Thymus (tissue), 11 donors: ENCODE measurements around the gene RTEL1. TPM values are rescaled to one million over a fixed set of nuclear protein-coding genes. Genes with fewer than 3 reads are reported as not detected.
"Not testable (repeated sequence)": the region's sequence is repeated elsewhere in the genome, so short reads cannot be mapped to it uniquely, and the experiment has no call there.

Source experiments
- DNase-seq, 9 donors: peaks; one replicate each; pipeline ENCODE4 v3.0.0-alpha.2; 2013; ENCODE audit warnings: low spot score in 9 of 9, low read depth in 6 of 9, missing footprints in 1 of 9
- H3K27ac ChIP-seq, 2 donors: one replicate each; pipeline ENCODE4 v1.5.1; 2013; ENCODE audit warnings: control low read depth in 1 of 2, low read depth in 1 of 2, low read length in 1 of 2, mild to moderate bottlenecking in 1 of 2, moderate library complexity in 1 of 2
- H3K27me3 ChIP-seq, 2 donors: one replicate each; pipeline ENCODE4 v1.5.1; 2013; ENCODE audit warnings: low read length in 1 of 2; ENCODE audit not compliant: control insufficient read depth in 2 of 2, insufficient read depth in 1 of 2
- H3K36me3 ChIP-seq, 2 donors: one replicate each; pipeline ENCODE4 v1.5.1; 2013; ENCODE audit warnings: low read length in 1 of 2, mild to moderate bottlenecking in 1 of 2, moderate library complexity in 1 of 2; ENCODE audit not compliant: control insufficient read depth in 2 of 2, insufficient read depth in 2 of 2
- H3K4me1 ChIP-seq, 2 donors: one replicate each; pipeline ENCODE4 v1.5.1; 2013; ENCODE audit warnings: low read length in 2 of 2; ENCODE audit not compliant: control insufficient read depth in 2 of 2, insufficient read depth in 2 of 2
- H3K4me3 ChIP-seq, 2 donors: one replicate each; pipeline ENCODE4 v1.5.1; 2013; ENCODE audit warnings: low read length in 2 of 2, control low read depth in 1 of 2, mild to moderate bottlenecking in 1 of 2
- H3K9me3 ChIP-seq, 2 donors: one replicate each; pipeline ENCODE4 v1.5.1; 2013; ENCODE audit warnings: low read length in 1 of 2, mild to moderate bottlenecking in 1 of 2; ENCODE audit not compliant: control insufficient read depth in 2 of 2, insufficient read depth in 1 of 2
- WGBS: extraction: QIAGEN DNeasy Blood & Tissue Kit; methylation state at CpG from one replicate; pipeline ENCODE4 v1.1.7; 2013; 5-methylcytosine and 5-hydroxymethylcytosine counted together
- polyA plus RNA-seq: library from polyadenylated mRNA; stranded (reverse); fragments of 200-250 nt; gene quantifications from one replicate; pipeline ENCODE4 v1.2.3, GENCODE V29; 2013
- total RNA-seq: library from RNA; stranded (reverse); fragments of 120-200 nt; gene quantifications from one replicate; pipeline ENCODE4 v1.2.4, GENCODE V29; 2013
- donor health status: healthy.

RTEL1 gene
- total and polyA plus RNA-seq, 2 donors: 8.1 to 18.8 TPM

DNA sequence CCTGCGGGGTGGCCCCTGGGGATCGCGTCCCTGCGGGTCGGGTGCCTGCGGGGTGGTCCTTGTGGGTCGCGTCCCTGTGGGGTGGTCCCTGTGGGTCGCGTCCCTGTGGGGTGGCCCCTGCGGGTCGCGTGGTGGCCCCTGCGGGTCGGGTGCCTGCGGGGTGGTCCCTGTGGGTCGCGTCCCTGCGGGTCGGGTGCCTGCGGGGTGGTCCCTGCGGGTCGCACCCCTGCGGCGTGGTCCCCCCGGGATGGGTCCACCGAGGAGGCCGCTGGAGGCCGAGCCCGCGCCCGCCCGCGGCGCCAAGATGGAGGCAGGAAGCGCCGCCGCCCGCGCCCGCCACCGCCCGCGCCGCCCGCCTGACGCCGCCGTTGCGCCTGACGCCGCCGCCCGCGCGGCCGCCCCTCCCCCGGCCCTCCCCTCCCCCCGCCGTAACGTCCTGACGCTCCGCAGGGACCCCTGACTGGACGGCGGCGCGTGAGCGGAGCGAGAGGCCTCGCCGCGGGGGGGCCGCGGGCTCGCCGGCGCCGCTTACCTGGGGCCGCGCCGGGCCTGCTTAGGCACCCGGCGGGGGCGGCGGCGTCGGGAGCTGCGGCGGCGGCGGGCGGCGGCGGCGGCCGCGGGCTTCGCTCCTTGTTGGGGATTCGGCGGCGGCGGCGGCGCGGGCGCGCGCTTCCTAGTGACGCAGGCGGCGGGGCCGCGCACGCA is 31.5 kb upstream of the RTEL1 start, which contains the start of gene GMEB2:
Gene GMEB2 (minus strand): TSS at position 678 of the 705 bp plus-strand sequence. CDS start 7,704 bp downstream, outside the sequence.
- H3K27ac ChIP-seq: peak within 1 kb of the TSS; percentile 89 to 96
- H3K9me3 ChIP-seq: no peaks in the 10 kb centered on the region
- WGBS: under 1% methylated on average over 114 of the region's 114 CpGs
- DNase-seq: peak in 6 of 9 donors; percentile 52 to 84 (median 68)
- H3K4me3 ChIP-seq: peak within 1 kb of the TSS; percentile 77 to 95
- no peaks in the 10 kb centered on the region for H3K27me3 ChIP-seq
- peaks cover 14 to 25% of the 10 kb centered on the region in 2 donors for H3K4me1 ChIP-seq
- H3K36me3 ChIP-seq: peaks cover 3 to 8% of the 10 kb centered on the region in 2 donors

DNA sequence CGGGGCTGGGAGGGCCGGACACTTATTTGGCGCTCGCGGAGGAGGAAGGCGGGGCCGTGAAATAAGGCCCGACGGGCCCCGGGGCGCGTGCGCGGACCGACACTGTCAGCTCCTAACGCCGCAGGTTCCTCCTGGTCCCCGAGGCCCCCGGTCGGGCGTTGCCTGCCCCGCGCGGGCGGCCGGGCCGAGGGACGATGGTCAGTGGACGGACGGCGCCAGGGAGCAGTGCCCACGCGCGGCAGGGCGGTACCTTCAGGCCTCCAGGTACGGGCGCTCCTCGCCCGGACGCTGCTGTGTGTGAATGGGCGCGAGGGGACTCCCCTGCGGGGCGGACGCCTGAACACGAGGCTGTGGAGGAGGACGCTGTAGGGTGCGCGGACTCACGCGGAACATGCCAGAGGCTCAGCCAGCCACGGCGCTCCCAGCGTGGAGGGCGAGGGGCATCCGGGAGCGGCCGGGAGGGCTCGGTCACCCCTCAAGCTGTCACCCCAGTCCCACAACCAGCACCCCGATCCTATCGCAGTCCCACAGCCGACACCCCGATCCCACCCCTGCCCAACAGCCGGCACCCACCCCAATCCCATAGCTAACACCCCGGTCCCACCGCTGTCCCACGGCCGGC is 30.9 kb upstream of the RTEL1 start:
- H3K4me3 ChIP-seq: peak overlapping the region; percentile 77 to 95
- peak; percentile 70 to 97 (median 91) for DNase-seq
- peaks cover 14 to 27% of the 10 kb centered on the region in 2 donors for H3K4me1 ChIP-seq
- WGBS: under 1% methylated on average over 68 of the region's 68 CpGs
- peak overlapping the region; percentile 89 to 96 for H3K27ac ChIP-seq
- no peaks in the 10 kb centered on the region for H3K9me3 ChIP-seq
- no peaks in the 10 kb centered on the region for H3K27me3 ChIP-seq
- peaks cover 2 to 8% of the 10 kb centered on the region in 2 donors for H3K36me3 ChIP-seq

DNA sequence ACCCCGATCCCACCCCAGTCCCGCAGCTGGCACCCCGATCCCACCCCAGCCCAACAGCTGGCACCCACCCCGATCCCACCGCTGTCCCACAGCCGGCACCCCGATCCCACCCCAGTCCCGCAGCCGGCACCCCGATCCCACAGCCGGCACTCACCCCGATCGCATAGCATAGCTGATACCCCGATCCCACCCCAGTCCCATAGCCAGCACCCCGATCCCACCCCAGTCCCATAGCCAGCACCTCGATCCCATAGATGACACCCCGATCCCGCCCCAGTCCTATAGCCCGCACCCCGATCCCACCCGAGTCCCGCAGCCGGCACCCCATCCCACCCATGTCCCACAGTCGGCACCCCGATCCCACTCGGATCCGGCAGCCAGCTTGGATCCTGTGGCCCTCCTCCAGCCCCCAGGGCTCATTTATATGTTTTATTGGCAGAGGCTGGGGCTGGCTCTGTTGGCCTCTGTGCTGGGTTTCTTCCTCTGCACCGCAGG is 30.3 kb upstream of the RTEL1 start:
- Histone ChIP-seq H3K4me3 (peak overlapping the region; percentile 77 to 95), H3K27ac (peak overlapping the region; percentile 78 to 96), H3K27me3 (no peaks in the 10 kb centered on the region), H3K9me3 (no peaks in the 10 kb centered on the region), H3K4me1 (peaks cover 14 to 33% of the 10 kb centered on the region in 2 donors), H3K36me3 (peaks cover 0 to 8% of the 10 kb centered on the region in 2 donors)
- WGBS: 14% methylated on average over 28 of the region's 28 CpGs
- no peak for DNase-seq

DNA sequence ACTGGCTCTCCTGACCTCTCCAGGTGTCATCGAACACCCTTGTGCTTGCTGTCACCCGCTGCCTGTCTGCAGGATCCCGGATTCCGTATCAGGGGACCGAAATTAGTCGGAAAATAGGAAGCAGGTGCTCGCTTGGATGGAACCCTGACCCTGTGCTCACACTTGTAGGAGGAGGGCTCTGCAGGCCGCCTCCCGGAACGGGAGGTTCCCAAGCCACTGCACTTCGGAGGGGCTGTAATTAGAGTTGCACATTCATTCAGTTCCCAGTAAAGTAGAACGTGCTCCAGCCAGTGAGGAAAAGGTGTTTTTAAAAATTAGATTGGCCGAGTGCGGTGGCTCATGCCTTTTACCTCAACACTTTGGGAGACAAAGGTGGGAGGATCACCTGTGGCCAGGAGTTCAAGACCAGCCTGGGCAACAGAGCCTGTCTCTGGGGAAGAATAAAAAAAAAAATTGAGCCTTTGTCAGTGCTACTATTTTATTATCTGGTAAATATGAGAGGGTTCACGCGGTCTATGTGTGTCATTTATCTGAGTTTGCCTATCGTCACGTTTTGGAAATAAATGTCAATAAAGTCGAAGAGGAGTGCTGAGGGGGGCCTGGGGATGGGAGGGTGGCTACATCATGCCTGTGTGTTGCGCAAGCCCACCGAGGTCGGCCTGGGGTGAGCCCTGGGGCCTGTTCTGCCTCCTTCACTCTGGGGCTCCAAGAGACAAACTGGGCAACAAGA is 29.7 kb upstream of the RTEL1 start:
- Histone ChIP-seq H3K27ac (peak overlapping the region; percentile 78 to 96), H3K4me3 (peak overlapping the region; percentile 77 to 95), H3K36me3 (peaks cover 0 to 8% of the 10 kb centered on the region in 2 donors), H3K27me3 (no peaks in the 10 kb centered on the region), H3K9me3 (no peaks in the 10 kb centered on the region), H3K4me1 (peaks cover 14 to 39% of the 10 kb centered on the region in 2 donors)
- DNase-seq: peak in 2 of 9 donors; percentile 54 to 72
- 25% methylated on average over 22 of the region's 22 CpGs for WGBS

DNA sequence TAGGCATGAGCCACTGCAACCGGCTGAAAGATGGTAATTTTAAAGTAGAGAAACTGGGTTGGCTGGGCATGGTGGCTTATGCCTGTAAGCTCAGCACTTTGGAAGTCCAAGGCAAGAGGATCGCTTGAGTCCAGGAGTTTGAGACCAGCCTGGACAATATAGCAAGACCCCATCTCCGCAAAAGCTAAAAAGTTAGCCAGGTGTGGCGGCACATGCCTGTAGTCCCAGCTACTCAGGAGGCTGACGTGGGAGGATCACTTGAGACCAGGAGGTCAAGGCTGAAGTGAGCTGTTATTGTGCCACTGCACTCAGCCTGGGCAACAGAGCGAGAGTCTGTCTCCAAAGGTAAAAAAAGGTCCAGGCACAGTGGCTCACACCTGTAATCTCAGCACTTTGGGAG is 27.2 kb upstream of the RTEL1 start:
- DNase-seq, H3K4me3 ChIP-seq, H3K27me3 ChIP-seq, H3K36me3 ChIP-seq, H3K9me3 ChIP-seq: not testable (repeated sequence)
- H3K4me1 ChIP-seq: peaks cover 26 to 54% of the 10 kb centered on the region in 2 donors
- 97% methylated on average over 6 of the region's 6 CpGs for WGBS
- H3K27ac ChIP-seq: peak overlapping the region in 1 of 2 donors; percentile 18

DNA sequence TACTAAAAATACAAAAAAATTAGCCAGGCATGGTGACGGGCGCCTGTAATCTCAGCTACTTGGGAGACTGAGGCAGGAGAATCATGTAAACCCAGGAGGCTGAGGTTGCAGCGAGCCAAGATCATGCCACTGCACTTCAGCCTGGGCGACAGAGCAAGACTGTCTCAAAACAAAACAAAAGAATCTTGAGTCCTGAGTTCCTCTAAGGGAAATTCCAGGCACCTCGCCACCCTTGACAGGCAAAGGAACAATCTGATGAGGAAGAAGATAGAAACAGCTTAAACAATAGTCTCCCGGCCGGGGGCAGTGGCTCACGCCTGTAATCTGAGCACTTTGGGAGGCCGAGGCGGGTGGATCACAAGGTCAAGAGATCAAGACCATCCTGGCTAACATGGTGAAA is 26.7 kb upstream of the RTEL1 start:
- not testable (repeated sequence) for H3K36me3 ChIP-seq, H3K4me3 ChIP-seq, H3K9me3 ChIP-seq, H3K27ac ChIP-seq, H3K27me3 ChIP-seq, DNase-seq
- WGBS: 85% methylated on average over 10 of the region's 10 CpGs
- peaks cover 25 to 57% of the 10 kb centered on the region in 2 donors for H3K4me1 ChIP-seq

DNA sequence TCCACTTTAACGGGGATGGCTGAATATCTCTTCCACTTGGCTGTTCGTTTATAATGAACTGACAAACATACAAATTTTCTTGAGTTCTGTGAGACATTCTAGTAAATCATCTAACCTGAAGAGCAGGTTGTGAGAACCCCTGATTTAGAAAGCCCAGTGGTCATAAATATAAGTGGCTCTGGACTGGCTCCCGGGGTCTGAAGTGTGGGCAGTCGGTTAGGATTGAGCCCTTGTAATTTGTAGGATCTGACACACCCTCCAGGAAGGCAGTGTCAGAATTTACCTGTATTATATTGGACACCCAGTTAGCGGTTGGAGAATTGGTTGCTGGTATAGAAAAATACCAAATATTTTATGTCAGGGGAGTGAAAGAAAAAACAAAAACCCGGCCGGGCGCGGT is 24.4 kb upstream of the RTEL1 start:
- Histone ChIP-seq H3K27me3 (no peaks in the 10 kb centered on the region), H3K4me3 (no peak overlapping the region), H3K36me3 (peaks cover 0 to 2% of the 10 kb centered on the region in 2 donors), H3K9me3 (no peaks in the 10 kb centered on the region), H3K27ac (peak overlapping the region; percentile 75 to 80), H3K4me1 (peaks cover 37 to 71% of the 10 kb centered on the region in 2 donors)
- DNase-seq: no peak
- 96% methylated on average over 9 of the region's 9 CpGs for WGBS

DNA sequence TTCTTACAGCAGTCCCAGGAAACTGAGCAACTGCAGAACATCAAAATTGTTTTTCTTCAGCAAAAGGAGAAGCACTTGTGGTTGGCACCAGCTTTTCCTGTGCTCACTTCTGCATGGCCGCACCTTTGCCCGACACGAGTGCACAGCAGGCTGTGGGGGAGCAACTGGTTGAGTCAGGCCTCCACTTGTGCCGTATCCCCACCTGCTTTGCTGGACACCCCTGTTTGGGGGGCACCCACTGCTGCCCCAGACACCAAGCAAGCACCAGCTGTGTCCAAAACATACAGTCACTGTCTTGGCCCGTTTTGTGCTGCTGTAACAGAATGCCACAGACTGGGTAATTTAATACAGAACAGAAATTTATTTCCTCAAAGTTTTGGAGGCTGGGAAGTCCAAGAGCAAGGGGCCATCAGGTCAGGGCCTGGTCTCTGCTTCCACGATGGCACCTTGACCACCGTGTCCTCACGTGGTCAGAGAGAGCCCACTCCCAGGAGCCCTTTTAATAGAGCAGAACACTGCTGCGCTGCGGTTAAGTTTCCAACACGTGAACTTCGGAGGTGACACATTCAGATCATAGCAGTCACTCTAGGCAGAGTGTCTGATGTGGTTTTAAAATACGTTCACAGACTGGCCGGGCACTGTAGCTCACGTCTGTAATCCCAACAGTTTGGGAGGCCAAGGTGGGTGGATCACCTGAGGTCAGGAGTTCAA is 22.5 kb upstream of the RTEL1 start:
- H3K9me3 ChIP-seq: no peaks in the 10 kb centered on the region
- peak overlapping the region; percentile 7 to 11 for H3K4me3 ChIP-seq
- H3K36me3 ChIP-seq: peaks cover 0 to 2% of the 10 kb centered on the region in 2 donors
- DNase-seq: peak in 8 of 9 donors; percentile 63 to 93 (median 80)
- peak overlapping the region; percentile 96 to 99 for H3K27ac ChIP-seq
- peaks cover 47 to 87% of the 10 kb centered on the region in 2 donors for H3K4me1 ChIP-seq
- WGBS: 5% methylated on average over 15 of the region's 15 CpGs
- no peaks in the 10 kb centered on the region for H3K27me3 ChIP-seq
